GM23338 (cell line): Measurements from ENCODE around the gene TAF11L7.
"Not testable (repeated sequence)": the region's sequence is repeated elsewhere in the genome, so short reads cannot be mapped to it uniquely, and the experiment has no call there.

ENCODE experiments used
- CREB1 ChIP-seq: fragments of 250-450 bp; sonication (Bioruptor Pico); IDR thresholded peaks from 2 replicates; pipeline ENCODE4 v1.5.0; 2020; ENCODE audit warnings: low read depth, mild to moderate bottlenecking, moderate library complexity
- CTCF ChIP-seq, 2 experiments: fragments of 200-600 bp in 1 of 2; sonication (generic) in 1 of 2; conservative IDR thresholded peaks; 2 replicates each; pipeline versions ENCODE4 v1.5.1 to v1.6.1; 2016 to 2017; ENCODE audit warnings: antibody characterized with exemption in 2 of 2, low read depth in 2 of 2, mild to moderate bottlenecking in 2 of 2, moderate library complexity in 1 of 2
- EZH2 ChIP-seq: fragments of 200-600 bp; sonication (generic); IDR thresholded peaks from one replicate; pipeline ENCODE4 v1.8.0; 2017; ENCODE audit warnings: antibody characterized with exemption, mild to moderate bottlenecking, low read depth; ENCODE audit not compliant: unreplicated experiment
- EZH2phosphoT487 ChIP-seq: fragments of 200-600 bp; sonication (generic); IDR thresholded peaks from one replicate; pipeline ENCODE4 v1.8.1; 2018; ENCODE audit warnings: antibody characterized with exemption; ENCODE audit not compliant: unreplicated experiment
- JUNB ChIP-seq: IDR thresholded peaks from one replicate; pipeline ENCODE4 v1.6.1; 2016; ENCODE audit warnings: antibody characterized with exemption; ENCODE audit not compliant: unreplicated experiment
- POLR2AphosphoS5 ChIP-seq: IDR thresholded peaks from 2 replicates; pipeline ENCODE4 v1.6.1; 2016; ENCODE audit warnings: antibody characterized with exemption, low read depth
- ZNF114 ChIP-seq: fragments of 250-450 bp; sonication (Bioruptor Pico); IDR thresholded peaks from 2 replicates; pipeline ENCODE4 v1.5.0; 2020; ENCODE audit warnings: mild to moderate bottlenecking, moderate library complexity
- ZNF331 ChIP-seq: fragments of 250-450 bp; sonication (Bioruptor Pico); IDR thresholded peaks from 2 replicates; pipeline ENCODE4 v1.5.0; 2020; ENCODE audit warnings: low read depth, mild to moderate bottlenecking, moderate library complexity
- TF ChIP-seq, protein P1 (sequence below): IDR thresholded peaks from one replicate; pipeline ENCODE4 v1.6.1; 2018; ENCODE audit warnings: antibody characterized with exemption; ENCODE audit not compliant: unreplicated experiment
- TF ChIP-seq, protein P2 (sequence below): IDR thresholded peaks from 2 replicates; pipeline ENCODE4 v1.6.1; 2016; ENCODE audit warnings: antibody characterized with exemption

DNA sequence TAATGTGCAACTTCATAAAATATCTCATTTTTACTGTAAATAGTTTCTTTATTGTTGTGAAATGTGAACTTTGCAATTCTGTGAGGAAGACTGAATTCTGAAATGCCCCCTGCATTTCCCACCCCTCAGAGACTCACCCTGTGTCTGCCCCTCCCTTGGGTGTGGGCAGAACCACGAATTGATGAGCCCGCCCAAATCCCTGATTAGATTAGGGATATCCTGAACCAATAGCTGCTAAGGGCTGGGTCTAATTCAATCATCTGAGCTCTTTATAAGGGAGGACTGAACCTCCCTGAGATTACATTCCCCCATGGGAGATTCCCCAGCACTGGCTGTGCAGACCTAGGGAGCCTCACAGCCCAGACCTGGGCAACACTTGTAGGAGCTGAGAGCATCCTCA lies 24.5 kb upstream of the TAF11L7 start, which contains the start of gene TAF11L12:
- TF ChIP-seq CTCF (conservative IDR thresholded peaks at IDR 0.05; ENCODE audit: low read depth in 2 of 2); EZH2; ZNF114 (CRISPR knock-in tag); POLR2AphosphoS5; JUNB; EZH2phosphoT487; ZNF331 (CRISPR knock-in tag); CREB1 (CRISPR knock-in tag): not testable (repeated sequence)
- TF ChIP-seq, protein P1, sequence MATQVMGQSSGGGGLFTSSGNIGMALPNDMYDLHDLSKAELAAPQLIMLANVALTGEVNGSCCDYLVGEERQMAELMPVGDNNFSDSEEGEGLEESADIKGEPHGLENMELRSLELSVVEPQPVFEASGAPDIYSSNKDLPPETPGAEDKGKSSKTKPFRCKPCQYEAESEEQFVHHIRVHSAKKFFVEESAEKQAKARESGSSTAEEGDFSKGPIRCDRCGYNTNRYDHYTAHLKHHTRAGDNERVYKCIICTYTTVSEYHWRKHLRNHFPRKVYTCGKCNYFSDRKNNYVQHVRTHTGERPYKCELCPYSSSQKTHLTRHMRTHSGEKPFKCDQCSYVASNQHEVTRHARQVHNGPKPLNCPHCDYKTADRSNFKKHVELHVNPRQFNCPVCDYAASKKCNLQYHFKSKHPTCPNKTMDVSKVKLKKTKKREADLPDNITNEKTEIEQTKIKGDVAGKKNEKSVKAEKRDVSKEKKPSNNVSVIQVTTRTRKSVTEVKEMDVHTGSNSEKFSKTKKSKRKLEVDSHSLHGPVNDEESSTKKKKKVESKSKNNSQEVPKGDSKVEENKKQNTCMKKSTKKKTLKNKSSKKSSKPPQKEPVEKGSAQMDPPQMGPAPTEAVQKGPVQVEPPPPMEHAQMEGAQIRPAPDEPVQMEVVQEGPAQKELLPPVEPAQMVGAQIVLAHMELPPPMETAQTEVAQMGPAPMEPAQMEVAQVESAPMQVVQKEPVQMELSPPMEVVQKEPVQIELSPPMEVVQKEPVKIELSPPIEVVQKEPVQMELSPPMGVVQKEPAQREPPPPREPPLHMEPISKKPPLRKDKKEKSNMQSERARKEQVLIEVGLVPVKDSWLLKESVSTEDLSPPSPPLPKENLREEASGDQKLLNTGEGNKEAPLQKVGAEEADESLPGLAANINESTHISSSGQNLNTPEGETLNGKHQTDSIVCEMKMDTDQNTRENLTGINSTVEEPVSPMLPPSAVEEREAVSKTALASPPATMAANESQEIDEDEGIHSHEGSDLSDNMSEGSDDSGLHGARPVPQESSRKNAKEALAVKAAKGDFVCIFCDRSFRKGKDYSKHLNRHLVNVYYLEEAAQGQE: not testable (repeated sequence)
- TF ChIP-seq, protein P2, sequence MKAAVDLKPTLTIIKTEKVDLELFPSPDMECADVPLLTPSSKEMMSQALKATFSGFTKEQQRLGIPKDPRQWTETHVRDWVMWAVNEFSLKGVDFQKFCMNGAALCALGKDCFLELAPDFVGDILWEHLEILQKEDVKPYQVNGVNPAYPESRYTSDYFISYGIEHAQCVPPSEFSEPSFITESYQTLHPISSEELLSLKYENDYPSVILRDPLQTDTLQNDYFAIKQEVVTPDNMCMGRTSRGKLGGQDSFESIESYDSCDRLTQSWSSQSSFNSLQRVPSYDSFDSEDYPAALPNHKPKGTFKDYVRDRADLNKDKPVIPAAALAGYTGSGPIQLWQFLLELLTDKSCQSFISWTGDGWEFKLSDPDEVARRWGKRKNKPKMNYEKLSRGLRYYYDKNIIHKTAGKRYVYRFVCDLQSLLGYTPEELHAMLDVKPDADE: not testable (repeated sequence)
